GM10248 (cell line): ENCODE data around the gene ARHGAP4.
A peak's percentile ranks its signal among the peaks of the same experiment; 100 is the strongest.

ENCODE experiments used
- CTCF ChIA-PET: fragments of 300-600 bp; sonication (Branson Sonifier 250); formaldehyde crosslinking; extraction: SDS; loops from one replicate; lab custom pipeline; 2021; ENCODE audit warnings: antibody characterized with exemption; lab: Yijun Ruan, JAX
- POLR2A ChIA-PET: fragments of 350-650 bp; sonication (Branson Sonifier 250); formaldehyde crosslinking; extraction: SDS; loops from one replicate; lab custom pipeline; 2020; ENCODE audit warnings: antibody characterized with exemption; lab: Yijun Ruan, JAX
- DNase-seq: peaks from one replicate; pipeline ENCODE4 v3.0.0; 2012; ENCODE audit errors: extremely low spot score
- CTCF ChIP-seq: IDR thresholded peaks from 2 replicates; pipeline ENCODE4 v1.5.1; 2012; ENCODE audit warnings: mild to moderate bottlenecking, low read depth; ENCODE audit errors: extremely low read depth, missing control alignments, control extremely low read depth

The ARHGAP4 gene

GRCh38 chrX:153865321-153865580, 60.8 kb downstream of the ARHGAP4 start:
- POLR2A ChIA-PET: no interaction called here
- CTCF ChIA-PET: no interaction called here
- TF ChIP-seq CTCF: no peak
- no peak for DNase-seq

- ChIA-PET POLR2A (no interaction called here), CTCF (no interaction called here)
Observed at GRCh38 chrX:153864561-153865320, 61.3 kb downstream of the ARHGAP4 start.

GRCh38 chrX:153864101-153864500, 62.0 kb downstream of the ARHGAP4 start:
- TF ChIP-seq CTCF: no peak
- DNase-seq: no peak
- ChIA-PET CTCF (no interaction called here), POLR2A (no interaction called here)

More at GRCh38 chrX:153864561-153865320, 61.3 kb downstream of the ARHGAP4 start:
- DNase-seq: peak; percentile 13
- no peak for TF ChIP-seq CTCF

GRCh38 chrX:153863251-153863991, 62.6 kb downstream of the ARHGAP4 start:
- ChIA-PET CTCF (no interaction called here), POLR2A (no interaction called here)
- no peak for DNase-seq
- no peak for TF ChIP-seq CTCF

GRCh38 chrX:153862369-153863250, 63.5 kb downstream of the ARHGAP4 start:
- TF ChIP-seq CTCF: no peak
- CTCF ChIA-PET: no interaction called here
- DNase-seq: peak; percentile 13
- POLR2A ChIA-PET: no interaction called here

- no peak for TF ChIP-seq CTCF
- ChIA-PET CTCF (no interaction called here), POLR2A (no interaction called here)
- no peak for DNase-seq
Observed at GRCh38 chrX:153861733-153862310, 64.2 kb downstream of the ARHGAP4 start.
